COLO668 (cell line): ENCODE data around the gene NCBP3.
A peak's percentile ranks its signal among the peaks of the same experiment; 100 is the strongest.
"Not testable (repeated sequence)": the region's sequence is repeated elsewhere in the genome, so short reads cannot be mapped to it uniquely, and the experiment has no call there.

Source experiments
- DNase-seq: peaks from one replicate; lab custom pipeline; 2025; ENCODE audit not compliant: unreplicated experiment; lab: John Stamatoyannopoulos, UW

The NCBP3 gene

GRCh38 chr17:3848229-3848835 lies 2.3 kb upstream of the NCBP3 start:
- DNase-seq, result no peak

- no peak for DNase-seq
Observed at GRCh38 chr17:3847165-3847670, 1.2 kb upstream of the NCBP3 start.

DNA sequence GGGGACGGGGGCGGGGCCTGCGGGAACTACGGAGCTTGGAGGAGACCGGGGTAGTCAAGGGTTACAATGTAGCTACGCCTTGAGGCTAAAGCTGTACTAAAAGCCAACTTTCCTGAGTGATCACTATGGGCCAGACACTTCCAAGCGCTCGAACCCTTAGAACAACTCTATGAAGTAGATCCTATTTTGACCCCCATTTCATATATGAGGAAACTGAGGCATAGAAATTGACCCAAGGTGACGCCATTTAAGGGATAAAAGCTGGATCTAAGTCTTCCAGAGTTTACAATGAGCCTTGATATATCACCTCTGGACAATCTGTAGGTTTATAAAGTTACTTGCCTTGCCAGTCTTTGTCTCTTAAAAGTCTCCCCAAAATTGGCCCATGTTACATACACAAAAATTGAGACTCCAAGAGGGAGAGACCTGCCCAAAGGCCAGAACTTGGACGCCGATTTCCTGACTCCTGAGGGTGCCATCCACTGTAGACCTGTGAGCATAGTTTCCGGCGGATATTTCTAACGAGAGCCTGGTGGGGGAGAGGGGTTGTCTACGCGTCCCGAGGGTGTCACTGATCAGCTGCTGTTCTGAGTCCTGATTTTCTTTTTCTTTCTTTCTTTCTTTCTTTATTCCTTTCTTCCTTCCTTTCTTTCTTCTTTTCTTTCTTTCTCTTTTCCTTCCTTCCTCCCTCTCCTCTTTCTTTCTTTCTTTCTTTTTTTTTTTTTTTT lies 555 bp upstream of the NCBP3 start:
- no peak for DNase-seq

DNA sequence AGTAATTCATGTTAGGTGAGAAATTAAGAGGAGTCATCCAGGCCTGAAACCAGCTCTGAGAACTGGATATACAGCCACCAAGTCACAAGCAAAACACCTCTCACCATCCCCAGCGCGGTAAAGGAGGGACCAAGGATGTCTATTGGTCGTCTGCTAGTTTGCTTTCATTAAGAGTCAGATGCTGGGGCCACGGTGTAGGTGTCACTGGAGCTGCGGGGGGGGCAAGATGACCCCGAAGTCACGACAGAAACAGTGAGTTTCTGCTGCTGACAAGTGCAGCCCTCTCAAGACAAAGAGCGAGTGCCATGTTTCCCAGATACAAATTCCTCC lies 790 bp downstream of the NCBP3 start:
- no peak for DNase-seq

DNA sequence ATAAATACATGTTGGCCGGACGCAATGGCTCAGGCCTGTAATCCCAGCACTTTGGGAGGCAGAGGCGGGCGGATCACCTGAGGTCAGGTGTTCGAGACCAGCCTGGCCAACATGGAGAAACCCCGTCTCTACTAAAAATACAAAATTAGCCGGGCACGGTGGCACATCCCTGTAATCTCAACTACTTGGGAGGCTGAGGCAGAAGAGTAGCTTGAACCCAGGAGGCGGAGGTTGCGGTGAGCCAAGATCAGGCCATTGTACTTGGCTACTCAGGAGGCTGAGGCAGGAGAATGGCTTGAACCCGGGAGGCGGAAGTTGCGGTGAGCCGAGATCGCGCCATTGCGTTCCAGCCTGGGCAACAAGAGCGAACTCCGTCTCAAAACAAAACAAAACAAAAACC lies 1.5 kb downstream of the NCBP3 start:
- not testable (repeated sequence) for DNase-seq

GRCh38 chr17:3843935-3844516 lies 2.0 kb downstream of the NCBP3 start:
- peak; percentile 41 for DNase-seq

DNA sequence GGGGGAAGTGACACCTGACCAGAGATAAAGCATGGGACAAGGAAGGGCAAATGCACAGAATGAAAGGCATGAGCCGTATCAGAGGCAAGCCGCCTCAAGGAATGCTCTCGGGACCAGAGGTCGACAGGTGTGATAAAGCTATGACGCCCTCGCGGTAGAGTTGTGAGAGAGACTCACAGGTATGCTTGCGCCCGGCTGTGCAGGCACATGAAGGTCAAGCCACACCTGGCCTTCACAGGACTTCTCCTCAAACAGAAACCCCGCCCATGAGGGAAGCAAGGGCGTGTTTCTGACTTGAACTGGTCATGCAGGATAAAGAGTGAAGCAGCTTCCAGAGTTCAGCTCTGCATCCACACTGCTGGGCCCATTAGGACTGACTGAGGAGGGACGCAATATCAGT lies 7.8 kb downstream of the NCBP3 start:
- DNase-seq, result peak; percentile 17

DNA sequence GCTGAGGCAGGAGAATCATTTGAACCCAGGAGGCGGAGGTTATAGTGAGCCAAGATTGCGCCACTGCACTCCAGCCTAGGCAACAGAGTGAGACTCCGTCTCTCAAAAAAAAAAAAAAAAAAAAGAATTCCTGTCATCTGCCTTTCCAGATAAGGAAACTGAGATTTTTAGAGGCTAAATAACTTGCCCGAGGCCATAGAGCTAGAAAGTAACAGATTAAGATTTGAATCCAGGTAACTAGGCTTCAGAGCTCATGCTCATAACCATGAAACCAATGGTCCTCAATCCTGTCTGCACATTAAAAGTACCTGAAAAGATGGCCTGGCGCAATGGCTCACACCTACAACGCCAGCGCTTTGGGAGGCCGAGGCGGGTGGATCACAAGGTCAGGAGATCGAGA lies 9.5 kb downstream of the NCBP3 start:
- no peak for DNase-seq

GRCh38 chr17:3835410-3836229 lies 10.4 kb downstream of the NCBP3 start:
- no peak for DNase-seq

DNA sequence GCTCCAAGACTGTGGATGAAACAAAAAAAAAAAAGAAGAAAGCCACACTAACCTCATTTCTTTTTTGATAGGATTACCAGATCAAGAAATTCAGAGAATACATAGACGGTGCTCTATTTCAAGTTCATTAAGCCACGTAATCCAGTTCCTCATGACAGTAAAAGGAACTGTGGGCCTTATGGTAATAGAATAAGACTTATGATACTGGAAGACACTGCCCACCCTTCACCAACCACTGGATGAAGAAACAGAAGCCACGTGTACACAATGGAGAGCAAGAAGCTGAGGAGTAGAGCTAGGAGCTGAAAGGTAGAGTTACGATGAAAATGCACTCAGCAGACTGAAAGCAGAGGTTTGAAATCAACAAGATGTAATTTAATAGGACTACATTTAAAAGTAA lies 11.2 kb downstream of the NCBP3 start:
- no peak for DNase-seq

DNA sequence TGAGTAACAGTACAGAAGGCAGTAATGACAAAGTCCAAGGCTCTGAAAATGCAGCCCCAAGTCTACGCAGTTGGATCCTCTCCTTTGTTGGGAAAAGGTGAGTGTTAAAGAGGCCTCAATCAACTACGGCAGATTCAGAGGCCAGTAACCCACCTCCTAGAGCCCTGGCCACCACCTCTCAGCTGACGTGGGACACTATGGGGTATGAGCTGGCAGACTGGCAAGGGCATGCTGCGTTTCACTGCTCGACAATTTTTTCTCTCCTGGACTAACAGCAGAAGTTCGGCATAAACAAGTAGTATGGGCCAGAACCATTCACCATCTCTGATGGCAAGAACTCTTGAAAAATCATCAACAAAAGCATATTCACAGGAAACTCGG lies 17.2 kb downstream of the NCBP3 start:
- DNase-seq, result no peak

GRCh38 chr17:3828151-3828851 lies 17.7 kb downstream of the NCBP3 start:
- DNase-seq, result no peak

DNA sequence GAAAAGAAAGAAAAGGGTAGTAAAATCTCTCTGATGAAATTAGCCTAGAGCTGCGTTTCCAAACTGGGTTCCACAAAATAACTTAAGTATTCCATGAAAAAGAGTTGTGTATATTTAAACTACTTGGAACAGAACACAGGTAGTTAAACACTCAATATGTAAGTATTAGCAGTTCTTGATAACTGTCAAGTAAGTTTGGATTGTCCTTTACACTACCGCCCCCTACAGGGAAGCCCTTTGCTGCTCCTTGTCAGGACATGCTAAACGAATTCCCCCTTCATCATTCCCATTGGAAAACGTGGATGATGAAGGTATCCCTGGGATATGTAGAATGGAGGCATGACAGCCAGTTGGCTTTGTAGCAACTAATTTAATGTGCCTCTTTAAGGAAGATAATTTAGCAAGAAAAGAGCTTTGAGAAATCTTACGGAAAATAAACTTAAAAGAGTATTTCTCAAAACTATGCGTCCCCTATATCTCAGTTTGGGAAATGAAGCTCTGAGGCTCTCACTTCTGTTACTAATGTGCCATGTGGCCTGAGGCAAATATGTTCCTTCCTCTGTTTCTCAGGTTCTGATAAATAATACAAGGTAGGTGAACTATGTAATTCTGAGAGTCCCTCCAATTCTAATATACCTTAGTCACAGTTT lies 18.8 kb downstream of the NCBP3 start:
- DNase-seq, result peak; percentile 35

- no peak for DNase-seq
Observed at GRCh38 chr17:3826191-3826590, 19.9 kb downstream of the NCBP3 start.

GRCh38 chr17:3821101-3821500 lies 24.9 kb downstream of the NCBP3 start:
- no peak for DNase-seq

DNA sequence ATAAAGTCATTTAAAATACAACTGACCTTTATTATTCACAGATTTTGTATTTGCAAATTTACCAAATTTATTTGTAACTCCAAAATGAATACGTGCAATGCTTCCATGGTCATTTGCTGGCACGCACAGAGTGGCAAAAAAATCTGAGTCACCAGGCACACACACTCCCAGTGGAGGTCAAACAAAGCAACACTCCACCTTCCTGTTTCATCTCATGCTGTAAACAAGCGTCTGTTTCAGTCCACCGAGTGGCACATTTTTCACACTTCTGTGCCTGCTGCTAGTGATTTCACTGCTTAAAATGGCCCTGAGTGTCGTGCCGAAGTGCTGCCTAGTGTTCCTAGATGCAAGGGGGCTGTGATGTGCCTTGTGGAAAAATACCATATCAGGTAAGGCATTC lies 27.3 kb downstream of the NCBP3 start:
- DNase-seq, result no peak

DNA sequence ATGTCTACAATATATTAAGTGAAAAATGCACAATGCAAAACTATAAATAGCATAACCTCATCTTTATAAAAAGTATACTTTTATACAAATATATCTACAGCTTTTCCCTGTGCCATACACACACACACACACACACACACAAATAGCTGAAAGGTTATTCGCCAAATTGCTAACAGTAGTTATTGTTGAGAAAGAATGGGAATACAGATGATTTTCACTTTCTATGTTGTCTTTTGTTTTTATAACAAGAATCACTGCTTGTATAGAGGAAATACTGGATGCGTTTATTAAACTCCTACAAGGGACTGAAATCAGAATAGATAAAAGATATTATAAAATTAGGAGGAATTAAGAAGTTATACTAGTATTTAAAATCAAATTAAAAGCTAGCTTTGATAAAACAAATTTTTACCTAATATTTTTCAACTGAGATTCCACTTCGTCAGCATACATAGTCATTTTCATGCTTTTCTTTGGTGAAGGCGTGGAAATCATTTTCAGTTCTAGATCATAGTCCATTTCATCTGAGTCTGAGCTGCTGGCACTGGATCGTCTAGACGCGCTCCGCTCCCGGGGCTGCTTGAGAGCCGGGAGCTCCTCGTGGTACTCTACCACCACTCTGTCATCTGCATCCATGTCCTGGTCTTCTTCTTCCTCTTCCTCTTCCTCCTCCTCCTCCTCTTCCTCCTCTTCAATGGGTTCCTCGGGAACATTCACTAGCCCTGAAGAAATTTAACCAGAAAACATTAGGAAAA lies 28.0 kb downstream of the NCBP3 start:
- DNase-seq, result no peak

- DNase-seq, result no peak
Observed at GRCh38 chr17:3815925-3816324, 30.1 kb downstream of the NCBP3 start.

GRCh38 chr17:3815122-3815521 lies 30.9 kb downstream of the NCBP3 start:
- DNase-seq, result no peak

DNA sequence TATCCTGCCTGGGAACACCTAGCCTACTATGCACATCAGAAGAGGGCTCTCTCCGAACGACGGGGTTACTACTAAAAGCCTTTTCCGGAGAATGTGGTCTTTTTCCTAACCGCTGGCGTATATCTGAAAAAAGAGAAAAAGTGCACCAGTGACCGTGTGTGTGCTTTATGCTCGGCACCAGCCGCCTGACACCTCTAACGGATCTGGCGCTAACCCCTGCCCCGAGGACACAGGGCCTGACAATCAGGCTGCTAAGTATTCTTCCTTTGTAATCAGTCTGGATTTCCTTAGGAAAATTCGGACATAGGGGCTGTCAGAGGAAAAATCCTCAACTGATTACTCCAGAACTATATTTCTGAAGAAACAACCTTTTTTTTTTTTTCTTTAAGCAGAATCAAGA lies 31.7 kb downstream of the NCBP3 start:
- no peak for DNase-seq
